Adipocyte (in vitro differentiated cells): ENCODE data around the gene FOXJ3.

Experiments used
- DNase-seq: peaks from one replicate; pipeline ENCODE4 v3.0.0-alpha.2; 2015; ENCODE audit warnings: low read depth
- H3K27me3 ChIP-seq: replicated peaks from 2 replicates; pipeline ENCODE4 v1.7.0; 2013; ENCODE audit warnings: mild to moderate bottlenecking, low read length, moderate library complexity; ENCODE audit not compliant: control insufficient read depth, insufficient read depth
- H3K36me3 ChIP-seq: 2 replicates; pipeline ENCODE4 v1.7.0; 2013; ENCODE audit warnings: low read length, mild to moderate bottlenecking, moderate library complexity; ENCODE audit not compliant: control insufficient read depth, insufficient read depth, severe bottlenecking
- H3K4me1 ChIP-seq: 2 replicates; pipeline ENCODE4 v1.7.0; 2013; ENCODE audit warnings: mild to moderate bottlenecking, low read length, moderate library complexity; ENCODE audit not compliant: control insufficient read depth, insufficient read depth
- H3K4me3 ChIP-seq: 2 replicates; pipeline ENCODE4 v1.7.0; 2013; ENCODE audit warnings: mild to moderate bottlenecking, low read length, moderate library complexity
- H3K9ac ChIP-seq: 2 replicates; pipeline ENCODE4 v1.7.0; 2013; ENCODE audit warnings: mild to moderate bottlenecking, low read length, moderate library complexity
- H3K9me3 ChIP-seq: 2 replicates; pipeline ENCODE4 v1.7.0; 2013; ENCODE audit warnings: mild to moderate bottlenecking, low read length, moderate library complexity; ENCODE audit not compliant: control insufficient read depth

FOXJ3 gene

DNA sequence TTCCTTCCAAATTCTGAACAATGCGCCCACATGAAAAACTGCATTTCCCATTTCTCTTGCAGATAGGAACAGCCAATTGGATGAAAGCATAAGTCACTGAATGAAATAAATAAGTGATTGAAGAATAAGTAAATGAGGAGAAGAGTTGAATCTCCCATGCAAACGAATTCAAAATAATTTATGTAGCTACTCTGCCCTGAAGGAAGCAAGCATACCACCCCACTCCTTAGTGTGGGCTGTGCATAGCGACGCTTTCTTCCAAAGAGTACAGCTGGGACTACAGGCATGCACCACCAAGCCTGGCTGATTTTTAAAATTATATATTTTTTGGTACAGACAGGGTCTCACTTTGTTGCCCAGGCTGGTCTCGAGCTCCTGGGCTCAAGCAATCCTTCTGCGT lies 29.1 kb upstream of the FOXJ3 start:
- Histone ChIP-seq H3K4me1 (no peaks in the 10 kb centered on the region), H3K9ac (no peak overlapping the region), H3K27me3 (peaks cover 5% of the 10 kb centered on the region), H3K36me3 (no peaks in the 10 kb centered on the region), H3K9me3 (no peaks in the 10 kb centered on the region), H3K4me3 (no peak overlapping the region)
- no peak for DNase-seq

DNA sequence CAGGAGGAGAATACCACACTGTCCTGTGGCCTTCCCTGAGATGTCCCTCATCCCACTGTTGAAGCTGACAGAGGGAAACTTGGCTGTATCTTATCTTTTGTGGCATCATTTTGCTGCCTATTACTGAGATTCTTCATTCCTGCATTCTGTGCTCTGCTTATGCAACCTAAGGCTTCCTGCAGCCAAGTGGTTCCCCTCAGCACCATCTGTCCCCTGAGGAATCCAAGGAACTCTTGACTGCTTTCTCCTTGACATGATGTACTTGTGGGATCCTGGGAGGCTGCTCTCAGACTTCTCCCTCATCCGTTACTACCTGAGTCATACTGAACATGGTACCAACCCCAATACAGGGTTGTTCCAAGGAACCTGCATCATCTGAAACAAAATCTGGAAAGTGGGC lies 24.4 kb upstream of the FOXJ3 start:
- Histone ChIP-seq H3K9ac (no peak overlapping the region), H3K27me3 (peaks cover 5% of the 10 kb centered on the region), H3K4me1 (no peaks in the 10 kb centered on the region), H3K36me3 (no peaks in the 10 kb centered on the region), H3K9me3 (no peaks in the 10 kb centered on the region), H3K4me3 (no peak overlapping the region)
- DNase-seq: no peak

DNA sequence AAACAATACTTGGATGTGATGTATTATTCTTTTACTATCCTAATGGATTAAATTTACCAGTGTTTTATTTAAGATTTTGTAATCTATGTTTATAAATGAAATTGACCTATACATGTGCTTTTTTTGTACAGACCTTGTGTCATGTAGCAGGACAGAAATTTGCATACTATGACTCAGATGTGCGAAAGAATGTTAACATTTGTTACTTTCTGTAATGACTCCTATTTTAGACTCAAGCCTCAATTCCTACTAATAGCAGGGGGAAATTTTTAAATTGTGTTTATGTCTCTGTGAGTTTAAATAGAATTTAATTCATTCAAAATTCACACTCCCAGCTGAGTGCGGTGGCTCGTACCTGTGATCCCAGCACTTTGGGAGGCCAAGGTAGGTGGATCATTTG lies 23.8 kb upstream of the FOXJ3 start:
- Histone ChIP-seq H3K36me3 (no peaks in the 10 kb centered on the region), H3K4me3 (no peak overlapping the region), H3K27me3 (peaks cover 5% of the 10 kb centered on the region), H3K9ac (no peak overlapping the region), H3K9me3 (no peaks in the 10 kb centered on the region), H3K4me1 (no peaks in the 10 kb centered on the region)
- no peak for DNase-seq

DNA sequence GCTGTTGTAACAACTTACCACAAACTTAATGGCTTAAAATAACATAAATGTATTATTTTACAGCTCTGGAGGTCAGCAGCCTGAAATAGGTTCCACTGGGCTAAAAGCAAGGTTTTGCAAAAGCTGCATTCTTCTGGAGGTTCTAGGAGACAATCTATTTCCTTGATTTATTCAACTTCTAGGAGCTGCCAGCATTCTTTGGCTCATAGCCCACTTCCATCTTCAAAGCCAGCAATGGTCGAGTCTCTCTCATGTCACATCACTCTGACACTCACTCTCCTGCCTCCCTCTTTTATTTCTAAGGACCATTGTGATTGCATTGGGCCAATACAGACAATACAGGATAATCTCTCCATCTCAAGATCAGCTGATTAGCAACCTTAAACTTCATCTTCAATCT lies 15.1 kb upstream of the FOXJ3 start:
- H3K9ac ChIP-seq: no peak overlapping the region
- no peak for DNase-seq
- H3K9me3 ChIP-seq: no peaks in the 10 kb centered on the region
- peaks cover 6% of the 10 kb centered on the region for H3K27me3 ChIP-seq
- H3K4me1 ChIP-seq: no peaks in the 10 kb centered on the region
- no peaks in the 10 kb centered on the region for H3K36me3 ChIP-seq
- H3K4me3 ChIP-seq: no peak overlapping the region

DNA sequence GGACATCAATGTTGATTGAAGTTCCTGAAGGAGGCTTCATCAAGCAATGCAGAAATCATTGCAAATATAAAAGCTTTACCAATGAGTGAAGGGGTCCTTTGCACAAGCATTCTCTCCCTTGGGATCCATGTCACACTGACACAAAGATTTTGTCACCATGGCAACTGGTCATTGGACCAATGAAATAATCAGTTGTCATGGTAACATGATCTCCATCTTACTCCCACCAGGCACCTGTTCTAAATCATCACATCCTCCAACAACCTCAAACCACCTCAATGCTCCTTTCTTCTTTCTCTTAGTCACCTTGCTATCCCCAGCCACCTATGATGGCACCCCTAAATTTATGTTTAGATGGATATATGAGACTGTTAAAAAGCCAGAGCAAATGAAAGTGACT lies 13.5 kb upstream of the FOXJ3 start:
- Histone ChIP-seq H3K9ac (no peak overlapping the region), H3K4me1 (no peaks in the 10 kb centered on the region), H3K4me3 (no peak overlapping the region), H3K36me3 (no peaks in the 10 kb centered on the region), H3K27me3 (peaks cover 6% of the 10 kb centered on the region), H3K9me3 (no peaks in the 10 kb centered on the region)
- no peak for DNase-seq

DNA sequence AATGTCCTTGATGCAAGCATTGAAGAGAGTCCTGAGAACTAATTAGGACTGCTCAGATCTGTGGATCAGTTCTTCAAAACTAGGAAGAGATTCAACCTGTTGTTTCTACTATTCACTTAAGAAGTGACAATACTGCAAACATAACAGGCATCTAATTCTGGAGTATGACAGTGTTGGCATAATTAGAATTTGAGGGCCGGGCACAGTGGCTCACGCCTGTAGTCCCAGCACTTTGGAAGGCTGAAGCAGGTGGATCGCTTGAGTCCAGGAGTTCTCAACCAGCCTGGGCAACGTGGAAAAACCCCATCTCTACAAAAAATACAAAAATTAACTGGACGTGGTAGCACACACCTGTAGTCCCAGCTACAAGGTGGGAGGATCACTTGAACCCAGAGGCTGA lies 8.0 kb upstream of the FOXJ3 start:
- H3K36me3 ChIP-seq: no peaks in the 10 kb centered on the region
- H3K9ac ChIP-seq: no peak overlapping the region
- no peaks in the 10 kb centered on the region for H3K9me3 ChIP-seq
- H3K4me3 ChIP-seq: no peak overlapping the region
- H3K27me3 ChIP-seq: no peaks in the 10 kb centered on the region
- no peak for DNase-seq
- no peaks in the 10 kb centered on the region for H3K4me1 ChIP-seq

DNA sequence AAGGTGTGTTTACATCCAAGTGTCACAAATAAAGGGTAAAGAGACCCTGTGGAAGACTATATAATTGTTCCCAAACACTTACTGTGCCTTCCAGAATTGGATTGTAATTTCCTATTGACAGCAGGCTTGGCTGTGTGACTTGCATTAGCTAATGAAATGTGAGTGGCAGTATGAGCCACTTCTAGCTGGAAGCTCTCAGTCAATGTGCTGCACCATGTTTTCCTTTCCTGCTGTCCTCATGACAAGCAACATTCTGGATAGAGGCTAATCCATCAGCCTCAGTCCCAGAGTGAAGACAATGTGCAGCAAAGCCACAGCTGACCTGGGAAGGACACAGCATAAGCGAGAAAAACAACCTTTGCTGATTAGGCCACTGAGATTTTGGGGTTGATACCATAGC lies 5.9 kb upstream of the FOXJ3 start:
- Histone ChIP-seq H3K27me3 (no peaks in the 10 kb centered on the region), H3K4me1 (peaks cover 6% of the 10 kb centered on the region), H3K4me3 (no peak overlapping the region), H3K9me3 (no peaks in the 10 kb centered on the region), H3K36me3 (no peaks in the 10 kb centered on the region), H3K9ac (no peak overlapping the region)
- no peak for DNase-seq

DNA sequence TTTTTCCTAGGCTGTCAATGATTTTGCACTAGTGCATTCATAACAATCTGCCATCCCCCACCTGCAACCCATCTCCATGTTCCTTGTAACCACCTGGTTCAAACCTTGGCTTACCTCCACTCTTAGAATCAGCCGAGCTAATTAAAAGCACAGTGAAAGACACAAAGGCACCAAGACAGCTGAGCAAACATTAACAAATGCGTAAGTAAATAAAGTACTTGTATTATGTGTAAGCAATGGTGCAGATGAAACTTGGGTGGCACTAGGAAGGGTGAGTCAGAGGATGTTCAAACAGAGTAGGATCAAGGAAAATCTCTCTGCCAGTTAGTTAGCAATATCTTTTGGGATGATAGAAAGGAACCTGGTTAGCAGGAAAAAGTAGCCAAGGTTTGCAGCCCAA lies 5.1 kb upstream of the FOXJ3 start:
- peaks cover 6% of the 10 kb centered on the region for H3K4me1 ChIP-seq
- no peaks in the 10 kb centered on the region for H3K9me3 ChIP-seq
- H3K9ac ChIP-seq: no peak overlapping the region
- peak; percentile 4 for DNase-seq
- H3K27me3 ChIP-seq: no peaks in the 10 kb centered on the region
- H3K4me3 ChIP-seq: no peak overlapping the region
- H3K36me3 ChIP-seq: no peaks in the 10 kb centered on the region

DNA sequence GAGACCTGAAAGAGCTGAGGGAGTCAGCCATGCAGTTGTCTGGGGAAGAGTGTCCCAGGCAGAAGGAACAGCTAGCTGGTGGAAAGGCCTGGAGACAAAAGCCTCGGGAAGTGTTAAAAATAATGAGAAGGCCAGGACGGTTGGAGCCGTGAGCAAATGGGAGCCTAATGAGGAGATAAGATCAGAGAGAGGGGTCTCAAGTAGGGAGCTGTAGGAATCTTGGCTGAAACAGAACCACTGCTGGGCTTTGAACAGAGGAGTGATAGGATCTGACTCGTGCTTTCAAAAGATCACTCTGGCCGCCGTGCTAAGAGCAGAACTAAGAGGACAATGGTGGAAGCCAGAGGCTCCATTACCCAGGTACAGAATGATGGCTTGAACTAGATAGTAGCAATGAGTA lies 1.9 kb upstream of the FOXJ3 start:
- Histone ChIP-seq H3K4me1 (peaks cover 22% of the 10 kb centered on the region), H3K9me3 (no peaks in the 10 kb centered on the region)
- no peak for DNase-seq

DNA sequence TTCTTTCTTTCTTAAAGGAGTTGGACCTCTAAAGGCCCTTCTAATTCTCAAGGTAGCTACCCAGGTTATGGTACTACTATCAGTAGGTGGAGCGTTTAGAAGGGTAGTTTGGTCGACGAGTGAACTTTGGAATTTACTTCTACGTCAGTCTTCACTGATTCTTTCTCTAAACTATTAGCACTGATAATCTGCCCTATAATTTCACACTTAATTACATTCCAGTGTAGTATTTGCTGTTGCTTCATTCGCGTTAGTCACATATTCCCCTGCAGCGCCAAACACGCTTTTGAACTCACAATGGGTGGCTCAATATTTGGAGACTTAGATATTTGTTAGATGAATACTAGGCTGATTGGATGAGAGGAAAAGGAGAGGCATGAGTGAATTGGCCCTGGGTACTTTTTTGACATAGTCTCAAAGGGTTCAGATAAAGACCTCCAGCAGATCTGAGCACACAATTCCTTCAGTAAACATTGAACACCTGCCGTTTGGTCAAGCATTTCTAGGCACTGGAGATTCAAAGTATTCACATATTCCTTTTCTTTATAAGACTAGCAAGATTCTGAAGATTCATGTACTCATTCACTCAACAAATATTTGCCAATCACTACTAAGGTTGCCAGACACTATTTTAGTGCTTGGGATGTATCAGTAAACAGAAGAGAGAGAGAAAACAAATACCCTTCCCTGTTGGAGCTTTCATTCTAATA lies 929 bp upstream of the FOXJ3 start:
- Histone ChIP-seq H3K27me3 (no peaks in the 10 kb centered on the region), H3K9me3 (no peaks in the 10 kb centered on the region), H3K4me1 (peaks cover 29% of the 10 kb centered on the region), H3K9ac (peak overlapping the region; percentile 93), H3K4me3 (peak overlapping the region; percentile 96), H3K36me3 (no peaks in the 10 kb centered on the region)
- peak; percentile 65 for DNase-seq

More for the DNA sequence above, 1.9 kb upstream of the FOXJ3 start:
- Histone ChIP-seq H3K9ac (no peak overlapping the region), H3K36me3 (no peaks in the 10 kb centered on the region), H3K4me3 (no peak overlapping the region), H3K27me3 (no peaks in the 10 kb centered on the region)

DNA sequence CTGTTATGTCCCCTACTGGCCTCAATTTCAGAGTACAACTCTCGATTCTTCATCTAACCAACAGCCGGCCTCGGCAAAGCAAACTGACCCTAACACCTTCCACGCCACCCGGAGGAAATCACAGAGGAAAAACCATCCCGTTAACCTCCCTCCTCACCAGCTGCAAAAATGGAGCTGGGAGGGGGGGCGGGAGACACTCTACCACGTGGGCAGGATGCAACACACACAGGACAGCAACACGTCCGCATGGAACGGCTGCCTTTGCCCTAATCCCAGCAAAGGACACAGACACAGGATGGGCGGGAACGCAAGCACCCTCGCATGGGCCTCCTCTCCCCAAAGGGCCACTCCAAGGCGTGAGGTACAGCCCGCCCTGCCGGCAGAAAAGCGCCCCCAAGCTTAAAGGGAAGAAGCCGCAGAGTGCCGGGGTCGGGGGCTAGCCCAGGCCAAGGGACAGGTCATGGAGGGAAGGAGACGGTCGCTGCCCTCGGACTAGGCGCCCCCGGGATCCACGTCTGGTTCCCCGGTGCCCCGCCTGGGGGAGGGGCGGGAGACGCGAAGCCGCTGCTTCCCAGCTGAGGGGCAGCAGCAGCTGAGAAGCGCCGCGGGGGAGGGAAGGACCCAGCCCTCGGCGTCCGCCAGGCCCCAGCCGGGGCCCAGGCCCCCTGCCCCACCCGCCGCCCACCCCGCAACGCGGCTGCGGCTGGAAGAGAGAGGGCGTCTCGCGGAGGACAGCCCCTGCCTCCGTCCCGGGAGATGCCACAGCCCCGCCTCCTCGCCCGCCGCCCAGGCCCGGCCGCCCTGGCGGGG lies 590 bp downstream of the FOXJ3 start:
- peaks cover 29% of the 10 kb centered on the region for H3K4me1 ChIP-seq
- no peaks in the 10 kb centered on the region for H3K9me3 ChIP-seq
- peak overlapping the region; percentile 93 for H3K9ac ChIP-seq
- peak overlapping the region; percentile 96 for H3K4me3 ChIP-seq
- DNase-seq: peak; percentile 69
- no peaks in the 10 kb centered on the region for H3K27me3 ChIP-seq
- no peaks in the 10 kb centered on the region for H3K36me3 ChIP-seq
